GM12873 (cell line): ENCODE measurements around the gene THSD4.

ENCODE experiments used
- CTCF ChIP-seq: IDR thresholded peaks from 2 replicates; pipeline ENCODE4 v1.5.1; 2012; ENCODE audit warnings: low read depth, mild to moderate bottlenecking, moderate library complexity, low read length, control low read depth; ENCODE audit not compliant: insufficient read depth; ENCODE audit errors: missing control alignments

THSD4 gene

GRCh38 chr15:71341811-71342550 is 226.7 kb downstream of the THSD4 start:
- TF ChIP-seq CTCF, result no peak

GRCh38 chr15:71342658-71343057 is 227.4 kb downstream of the THSD4 start:
- TF ChIP-seq CTCF, result no peak

GRCh38 chr15:71344316-71344715 is 229.0 kb downstream of the THSD4 start:
- TF ChIP-seq CTCF, result no peak

GRCh38 chr15:71345186-71345585 is 229.9 kb downstream of the THSD4 start:
- TF ChIP-seq CTCF, result no peak

- no peak for TF ChIP-seq CTCF
Measured at GRCh38 chr15:71346464-71346863, 231.2 kb downstream of the THSD4 start.

GRCh38 chr15:71348597-71348996 is 233.3 kb downstream of the THSD4 start:
- no peak for TF ChIP-seq CTCF

- TF ChIP-seq CTCF, result no peak
Measured at GRCh38 chr15:71349336-71349735, 234.1 kb downstream of the THSD4 start.
